HCT116 (cell line): ENCODE measurements around the gene DENND1A. TPM values are rescaled to one million over a fixed set of nuclear protein-coding genes. Genes with fewer than 3 reads are reported as not detected.

ENCODE experiments used
- ATAC-seq: fragments of 200-7000 bp; cut with Tn5 transposase; 2 replicates; pipeline ENCODE4 v1.9.1; 2020; ENCODE audit warnings: mild to moderate bottlenecking, moderate library complexity
- BruUV-seq: library from RNA; stranded (reverse); fragments of 400-500 nt; replicated peaks from 2 replicates; lab custom pipeline; 2021; lab: Mats Ljungman, UMichigan
- CTCF ChIA-PET: fragments of 300-600 bp; sonication (Branson Sonifier 250); formaldehyde crosslinking; loops from one replicate; lab custom pipeline; 2021; ENCODE audit warnings: antibody characterized with exemption; lab: Charles Lee
- POLR2A ChIA-PET: fragments of 300-600, 350-600 bp; sonication (Branson Sonifier 250); formaldehyde crosslinking; loops from one replicate; lab custom pipeline; 2021; ENCODE audit warnings: antibody characterized with exemption; lab: Charles Lee
- RAD21 ChIA-PET, 2 experiments: fragments of 300-600 bp; sonication (Branson Sonifier 250); formaldehyde crosslinking; loops; one replicate each; lab custom pipeline; 2023; ENCODE audit warnings: low total read pairs in 2 of 2; ENCODE audit not compliant: uncharacterized antibody in 2 of 2, unreplicated experiment in 2 of 2, low non-redundant PET in 1 of 2; lab: Charles Lee
- DNase-seq: peaks from one replicate; pipeline ENCODE4 v3.0.0-alpha.2; 2010; ENCODE audit warnings: low read depth, low spot score
- H2AFZ ChIP-seq: fragments of 200-600 bp; shearing (Covaris generic), sonication (generic); 2 replicates; pipeline ENCODE4 v1.6.1; 2017; ENCODE audit warnings: low read depth, mixed run types, mixed read lengths, antibody characterized with exemption, low read length; ENCODE audit not compliant: poor library complexity, severe bottlenecking
- H3K27ac ChIP-seq: 2 replicates; pipeline ENCODE4 v1.5.1; 2012; ENCODE audit warnings: low read depth, low read length
- H3K27me3 ChIP-seq: fragments of 200-600 bp; sonication (generic); 2 replicates; pipeline ENCODE4 v1.6.1; 2016; ENCODE audit warnings: mixed run types, low read length, mixed read lengths; ENCODE audit not compliant: insufficient read depth
- H3K36me3 ChIP-seq, 2 experiments: fragments of 200-500 bp in 1 of 2; fragments of 200-600 bp in 1 of 2; sonication (Bioruptor generic) in 1 of 2; sonication (generic) in 1 of 2; 2 replicates each; pipeline versions ENCODE4 v1.5.1 to v1.6.1; 2014 to 2016; ENCODE audit warnings: low read length in 2 of 2, inconsistent platforms in 1 of 2, mixed read lengths in 1 of 2, mixed run types in 1 of 2; ENCODE audit not compliant: insufficient read depth in 2 of 2, control insufficient read depth in 1 of 2
- H3K4me1 ChIP-seq, 2 experiments: fragments of 200-600 bp in 1 of 2; sonication (generic) in 1 of 2; 2 replicates each; pipeline versions ENCODE4 v1.5.1 to v1.6.1; 2012 to 2017; ENCODE audit warnings: low read length in 2 of 2, inconsistent platforms in 1 of 2, mild to moderate bottlenecking in 1 of 2, mixed read lengths in 1 of 2, mixed run types in 1 of 2, moderate library complexity in 1 of 2; ENCODE audit not compliant: insufficient read depth in 2 of 2, control insufficient read depth in 1 of 2
- H3K4me2 ChIP-seq: fragments of 200-600 bp; sonication (generic); 2 replicates; pipeline ENCODE4 v1.6.1; 2017; ENCODE audit warnings: mixed run types, low read length, mixed read lengths
- H3K4me3 ChIP-seq, 2 experiments: fragments of 200-600 bp in 1 of 2; sonication (generic) in 1 of 2; replicated peaks in 1 of 2; 2 replicates each; pipeline ENCODE4 v1.5.1; 2011 to 2016; ENCODE audit warnings: low read length in 2 of 2, control low read depth in 1 of 2, low read depth in 1 of 2, mild to moderate bottlenecking in 1 of 2, mixed read lengths in 1 of 2, mixed run types in 1 of 2
- H3K79me2 ChIP-seq: fragments of 200-600 bp; sonication (generic); 2 replicates; pipeline ENCODE4 v1.6.1; 2017; ENCODE audit warnings: mild to moderate bottlenecking, mixed run types, low read length, moderate library complexity, mixed read lengths; ENCODE audit not compliant: insufficient read depth
- H3K9ac ChIP-seq: fragments of 200-600 bp; sonication (generic); 2 replicates; pipeline ENCODE4 v1.6.1; 2016; ENCODE audit warnings: low read length, mixed read lengths
- H3K9me2 ChIP-seq: fragments of 200-600 bp; sonication (generic), shearing (Covaris generic); 2 replicates; pipeline ENCODE4 v1.6.1; 2017; ENCODE audit warnings: mixed run types, mild to moderate bottlenecking, moderate library complexity; ENCODE audit not compliant: insufficient read depth
- H3K9me3 ChIP-seq, 2 experiments: fragments of 200-500 bp in 1 of 2; fragments of 200-600 bp in 1 of 2; sonication (Bioruptor generic) in 1 of 2; sonication (generic) in 1 of 2; 2 replicates each; pipeline ENCODE4 v1.6.1; 2014 to 2017; ENCODE audit warnings: low read length in 2 of 2, mixed read lengths in 2 of 2, inconsistent platforms in 1 of 2, low read depth in 1 of 2, mild to moderate bottlenecking in 1 of 2, mixed run types in 1 of 2, moderate library complexity in 1 of 2; ENCODE audit not compliant: control insufficient read depth in 1 of 2, insufficient read depth in 1 of 2
- H4K20me1 ChIP-seq: fragments of 200-600 bp; sonication (generic), shearing (Covaris generic); 2 replicates; pipeline ENCODE4 v1.6.1; 2017; ENCODE audit warnings: mixed run types, mild to moderate bottlenecking, moderate library complexity; ENCODE audit not compliant: insufficient read depth
- ATF3 ChIP-seq: IDR thresholded peaks from 2 replicates; pipeline ENCODE4 v1.6.1; 2012
- CEBPB ChIP-seq: IDR thresholded peaks from 2 replicates; pipeline ENCODE4 v1.6.1; 2012; ENCODE audit warnings: low read depth
- CTCF ChIP-seq, 3 experiments: fragments of 200-600 bp in 1 of 3; sonication (generic) in 1 of 3; IDR thresholded peaks in 2 of 3; conservative IDR thresholded peaks in 1 of 3; 2 replicates each; pipeline ENCODE4 v1.5.1; 2012 to 2017; ENCODE audit warnings: low read depth in 2 of 3, low read length in 2 of 3, antibody characterized with exemption in 1 of 3, borderline replicate concordance in 1 of 3, control low read depth in 1 of 3, mild to moderate bottlenecking in 1 of 3, mixed read lengths in 1 of 3, mixed run types in 1 of 3, moderate library complexity in 1 of 3; ENCODE audit not compliant: insufficient read depth in 1 of 3
- ELF1 ChIP-seq: IDR thresholded peaks from 2 replicates; pipeline ENCODE4 v1.6.1; 2012; ENCODE audit warnings: low read depth, borderline replicate concordance
- EZH2phosphoT487 ChIP-seq: fragments of 200-600 bp; IDR thresholded peaks from 2 replicates; pipeline ENCODE4 v1.6.1; 2018; ENCODE audit warnings: antibody characterized with exemption, borderline replicate concordance
- FOSL1 ChIP-seq: IDR thresholded peaks from 2 replicates; pipeline ENCODE4 v1.6.1; 2012; ENCODE audit warnings: low read depth
- JUND ChIP-seq: IDR thresholded peaks from 2 replicates; pipeline ENCODE4 v1.6.1; 2012
- POLR2A ChIP-seq: IDR thresholded peaks from 2 replicates; pipeline ENCODE4 v1.7.0; 2011; ENCODE audit warnings: borderline replicate concordance; ENCODE audit not compliant: insufficient read depth, insufficient read length; ENCODE audit errors: extremely low read depth
- POLR2AphosphoS5 ChIP-seq: IDR thresholded peaks from 2 replicates; pipeline ENCODE4 v1.6.1; 2011; ENCODE audit warnings: mild to moderate bottlenecking, low read depth, low read length, moderate library complexity
- RAD21 ChIP-seq: IDR thresholded peaks from 2 replicates; pipeline ENCODE4 v1.6.1; 2012; ENCODE audit warnings: low read depth, mild to moderate bottlenecking
- SIN3A ChIP-seq: IDR thresholded peaks from 2 replicates; pipeline ENCODE4 v1.6.1; 2012; ENCODE audit warnings: low read depth
- ZNF274 ChIP-seq: fragments of 200-500 bp; sonication (Bioruptor generic); IDR thresholded peaks from 2 replicates; pipeline ENCODE4 v1.6.1; 2014; ENCODE audit warnings: mild to moderate bottlenecking, low read depth, low read length, inconsistent platforms
- intact Hi-C: fragments of 100-400 bp; cut with micrococcal nuclease; formaldehyde crosslinking; loops from 2 replicates; pipeline ENCODE4 v1.10.0; 2022
- total RNA-seq: library from RNA; stranded (reverse); gene quantifications from one replicate; pipeline ENCODE4 v1.2.1, GENCODE V29; 2021; ENCODE audit not compliant: unreplicated experiment

Gene DENND1A
- total RNA-seq, 1 experiment from 2014 or later: 33.0 TPM

DNA sequence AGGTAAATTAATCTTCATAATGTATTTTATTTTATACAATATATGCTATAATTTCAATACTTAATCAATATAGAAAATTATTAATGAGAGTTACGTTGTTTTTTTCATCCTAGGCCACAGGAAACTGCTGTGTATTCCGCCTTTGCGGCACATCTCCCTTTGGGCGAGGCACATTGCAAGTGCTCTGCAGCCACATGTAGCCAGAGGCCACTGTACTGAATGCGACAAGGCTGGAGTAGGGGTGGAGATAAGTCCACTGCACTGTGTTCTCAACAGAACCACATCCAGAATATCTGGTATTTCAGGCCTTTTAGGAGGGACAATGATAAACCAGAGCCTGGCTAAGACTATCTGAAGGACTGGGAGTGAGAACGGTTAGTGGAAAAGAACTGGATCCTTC is 439.2 kb downstream of the DENND1A start:
- no peak overlapping the region for H2AFZ ChIP-seq
- DNase-seq (no peak), ATAC-seq (no peak)
- no peaks in the 10 kb centered on the region for H3K36me3 ChIP-seq
- ChIA-PET POLR2A (no interaction called here), CTCF (no interaction called here), RAD21 (no interaction called here)
- no peak overlapping the region for H3K4me2 ChIP-seq
- H3K4me3 ChIP-seq: no peak overlapping the region
- no TSS peak for BruUV-seq
- H3K9ac ChIP-seq: no peak overlapping the region
- no peaks in the 10 kb centered on the region for H3K27me3 ChIP-seq
- no peaks in the 10 kb centered on the region for H3K9me3 ChIP-seq
- no peaks in the 10 kb centered on the region for H4K20me1 ChIP-seq
- H3K4me1 ChIP-seq: no peaks in the 10 kb centered on the region
- TF ChIP-seq SIN3A (no peak), JUND (no peak), POLR2A (no peak), ZNF274 (no peak), CEBPB (no peak), ATF3 (no peak), ELF1 (no peak), EZH2phosphoT487 (no peak), FOSL1 (no peak), RAD21 (no peak)
- H3K9me2 ChIP-seq: no peaks in the 10 kb centered on the region
- no peaks in the 10 kb centered on the region for H3K79me2 ChIP-seq
- intact Hi-C loops: no loop called here
- no peak overlapping the region for H3K27ac ChIP-seq

GRCh38 chr9:123488722-123489321 is 441.1 kb downstream of the DENND1A start:
- H3K36me3 ChIP-seq: no peaks in the 10 kb centered on the region
- H4K20me1 ChIP-seq: no peaks in the 10 kb centered on the region
- H3K9me3 ChIP-seq: no peaks in the 10 kb centered on the region
- DNase-seq (no peak), ATAC-seq (no peak)
- ChIA-PET POLR2A (no interaction called here), CTCF (no interaction called here), RAD21 (no interaction called here)
- no peak overlapping the region for H3K4me2 ChIP-seq
- intact Hi-C loops: no loop called here
- TF ChIP-seq EZH2phosphoT487: no peak
- TF ChIP-seq POLR2AphosphoS5: no peak
- no peak for TF ChIP-seq CTCF (IDR thresholded peaks at IDR 0.05 in 2 of 3, conservative IDR thresholded peaks at IDR 0.05 in 1 of 3; ENCODE audit: borderline replicate concordance in 1 of 3, insufficient read depth in 1 of 3, low read depth in 2 of 3, low read length in 2 of 3)
- no peaks in the 10 kb centered on the region for H3K9me2 ChIP-seq
- no peak overlapping the region for H2AFZ ChIP-seq
- no peaks in the 10 kb centered on the region for H3K27me3 ChIP-seq
- BruUV-seq: no TSS peak
- H3K4me1 ChIP-seq: no peaks in the 10 kb centered on the region
- H3K27ac ChIP-seq: no peak overlapping the region
- H3K9ac ChIP-seq: no peak overlapping the region
- no peak overlapping the region for H3K4me3 ChIP-seq
- no peaks in the 10 kb centered on the region for H3K79me2 ChIP-seq
